HuH-7.5 (cell line): ENCODE measurements around the gene MEF2B.
A peak's percentile ranks its signal among the peaks of the same experiment; 100 is the strongest.
"Not testable (repeated sequence)": the region's sequence is repeated elsewhere in the genome, so short reads cannot be mapped to it uniquely, and the experiment has no call there.

Experiments
- DNase-seq: peaks from one replicate; pipeline ENCODE4 v3.0.0; 2011; ENCODE audit warnings: low spot score

MEF2B gene

DNA sequence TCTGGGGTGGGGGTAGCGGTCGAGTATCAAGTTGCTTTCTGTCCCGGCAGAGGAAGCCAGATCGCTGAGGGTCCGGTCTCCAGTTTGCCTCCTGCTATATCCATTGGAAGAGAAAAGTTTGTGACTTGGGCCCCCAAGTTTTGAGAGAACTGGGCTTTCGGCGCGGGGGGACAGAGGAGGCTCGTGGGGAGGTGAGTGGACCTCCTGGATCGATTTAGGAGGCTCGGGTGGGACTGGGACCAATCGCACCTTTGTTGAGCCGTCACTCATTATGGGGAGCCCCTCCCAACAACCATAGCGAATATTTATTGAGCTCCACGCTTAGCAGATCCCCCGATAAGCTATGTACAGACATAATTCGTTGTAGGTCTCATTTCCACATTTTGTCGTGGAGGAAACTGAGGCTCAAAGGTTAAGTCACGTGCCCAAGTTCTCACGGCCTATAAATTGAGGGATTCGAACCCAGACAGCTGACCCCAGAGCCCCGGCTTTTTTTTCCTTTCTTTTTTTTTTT, 22.9 kb upstream of the MEF2B start:
- DNase-seq: no peak

DNA sequence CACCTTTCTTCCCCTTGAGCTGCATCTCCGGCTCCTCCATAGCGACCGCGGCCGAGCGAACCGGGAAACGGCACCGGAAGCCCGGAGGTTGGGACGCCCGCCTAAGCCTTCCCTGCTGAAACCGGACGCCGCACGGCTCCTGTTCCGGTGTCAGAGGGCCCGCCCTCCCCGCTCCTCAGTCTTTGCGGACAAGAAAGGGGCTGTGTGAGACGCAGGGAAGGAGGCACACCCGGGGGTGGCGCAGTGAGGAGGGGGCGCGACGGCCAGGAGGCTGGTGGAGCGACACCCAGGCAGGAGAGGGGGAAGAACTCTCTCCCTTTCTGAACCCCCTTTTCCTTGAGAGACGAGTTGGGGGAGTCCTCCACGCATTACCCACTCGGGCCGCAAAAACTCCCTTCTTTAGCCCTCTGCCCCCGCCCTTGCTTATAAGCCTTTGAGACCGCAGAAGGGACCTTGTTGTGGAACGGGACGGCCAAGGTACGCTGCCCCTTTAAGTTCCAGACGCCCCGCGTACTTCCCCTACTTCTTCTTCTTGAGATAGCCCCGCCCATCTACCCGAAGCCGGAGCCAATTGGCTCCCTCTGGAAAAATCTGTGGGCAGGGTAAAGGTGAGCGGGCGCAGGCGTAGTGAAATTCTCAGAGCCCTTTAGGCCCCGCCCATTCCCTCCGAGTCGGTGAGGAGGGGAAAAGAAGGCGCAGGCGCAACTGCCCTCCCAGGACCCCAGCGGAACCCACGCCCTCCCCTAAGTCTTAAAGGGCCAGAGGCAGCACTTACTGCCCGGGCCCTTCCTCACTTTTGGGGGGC, 22.2 kb upstream of the MEF2B start, which contains the start of the genes BORCS8 and RFXANK:
Gene BORCS8, minus strand, starts transcription at position 75 of the 805 bp plus-strand sequence. Its CDS starts 35 bp downstream, at position 40.
Gene RFXANK, plus strand, starts transcription at position 181 of the 805 bp plus-strand sequence. CDS start 1,689 bp downstream, outside the sequence.
- DNase-seq: peak; percentile 99

DNA sequence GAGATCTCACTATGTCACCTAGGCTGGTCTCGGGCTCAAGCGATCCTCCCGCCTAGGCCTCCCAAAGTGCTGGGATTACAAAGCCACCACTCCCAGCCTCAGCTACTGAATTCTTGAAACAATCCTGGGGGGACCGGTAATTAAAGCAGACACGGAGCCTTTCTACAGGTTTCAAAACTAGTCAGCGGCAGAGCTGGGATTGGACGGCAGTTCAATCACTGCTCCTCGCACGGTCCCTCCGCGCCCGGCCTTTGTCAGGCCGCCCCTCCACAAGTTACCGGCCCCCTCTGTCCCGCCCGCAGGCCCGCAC, 21.7 kb upstream of the MEF2B start:
- DNase-seq: no peak

DNA sequence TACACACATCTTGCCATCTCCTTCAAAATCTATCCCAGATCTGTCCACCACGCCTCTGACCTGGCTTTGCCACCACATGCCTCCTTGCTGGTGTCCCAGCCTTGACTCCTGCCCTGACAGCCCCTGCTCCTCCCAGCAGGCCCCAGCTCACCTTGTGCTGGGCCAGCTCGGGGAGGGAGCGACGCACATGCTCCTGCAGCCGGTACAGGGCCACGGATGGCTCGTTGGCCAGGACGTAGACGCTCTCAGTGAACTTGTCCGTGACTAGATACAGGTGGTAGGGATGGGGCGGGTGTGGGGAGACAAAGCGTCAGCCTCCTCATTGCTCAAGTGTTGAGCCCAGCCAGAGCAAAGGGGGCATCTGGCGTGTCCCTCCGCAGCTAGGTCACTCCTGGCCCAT, 16.7 kb upstream of the MEF2B start:
- DNase-seq: no peak

DNA sequence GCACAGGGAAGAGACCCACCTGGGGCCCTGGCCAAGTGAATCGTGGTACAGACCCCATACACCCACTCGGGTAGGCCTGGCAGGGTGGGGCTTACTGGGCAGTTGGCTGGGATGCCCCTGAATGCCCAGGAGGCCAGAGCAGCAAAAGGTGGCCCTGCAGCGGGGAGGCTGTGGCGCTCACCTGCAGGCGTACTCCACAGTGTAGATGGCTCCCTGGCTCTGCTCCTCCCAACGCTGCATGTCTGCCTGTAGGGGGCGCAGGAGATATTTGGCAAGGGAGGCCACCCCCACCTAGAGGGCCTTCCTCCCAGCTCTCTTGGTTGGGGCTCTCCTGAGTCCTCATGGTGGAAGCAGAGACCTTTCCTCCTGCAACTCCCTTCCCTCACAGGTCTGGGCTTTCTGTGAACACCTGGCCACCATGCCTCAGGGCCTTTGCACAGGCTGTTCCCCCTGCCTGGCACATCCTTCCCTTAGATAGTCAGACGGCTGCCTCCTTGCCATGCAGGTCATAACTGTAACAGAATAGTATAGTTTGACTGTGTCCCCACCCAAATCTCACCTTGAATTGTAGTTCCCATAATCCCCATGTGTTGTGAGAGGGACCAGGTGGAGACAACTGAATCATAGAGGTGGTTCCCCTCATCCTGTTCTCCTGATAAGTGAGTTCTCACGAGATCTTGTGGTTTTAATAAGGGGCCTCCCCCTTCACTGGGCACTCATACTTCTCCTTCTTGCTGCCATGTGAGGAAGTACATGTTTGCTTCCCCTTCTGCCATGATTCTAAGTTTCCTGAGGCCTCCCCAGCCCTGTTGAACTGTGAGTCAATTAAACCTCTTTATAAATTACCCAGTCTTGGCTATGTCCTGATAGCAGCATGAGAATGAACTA, 16.0 kb upstream of the MEF2B start:
- DNase-seq: peak; percentile 87

DNA sequence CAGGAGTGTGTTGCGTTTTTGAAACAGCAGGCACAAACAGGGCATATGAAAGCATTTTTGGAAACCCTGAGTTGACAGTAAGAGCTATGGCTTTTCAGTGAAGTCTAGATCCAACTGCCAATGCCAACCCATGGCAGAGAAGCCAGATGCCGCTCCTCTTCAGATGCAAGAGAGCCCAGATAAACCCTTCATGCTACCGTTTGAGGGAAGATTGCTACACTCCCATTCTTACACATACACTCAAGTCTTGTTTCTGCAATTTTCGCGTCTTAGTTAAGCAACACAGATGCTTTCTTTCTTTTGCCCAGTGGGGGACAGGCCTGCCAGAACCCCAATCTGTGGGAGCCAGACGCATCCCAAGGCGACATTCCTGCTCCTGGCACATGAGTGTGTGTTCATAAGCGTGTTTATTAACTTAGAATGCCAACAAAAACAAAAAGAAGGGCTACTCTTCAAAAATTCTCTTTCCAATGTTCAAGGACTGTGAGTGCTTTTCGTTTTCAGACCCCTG, 11.5 kb upstream of the MEF2B start:
- no peak for DNase-seq

DNA sequence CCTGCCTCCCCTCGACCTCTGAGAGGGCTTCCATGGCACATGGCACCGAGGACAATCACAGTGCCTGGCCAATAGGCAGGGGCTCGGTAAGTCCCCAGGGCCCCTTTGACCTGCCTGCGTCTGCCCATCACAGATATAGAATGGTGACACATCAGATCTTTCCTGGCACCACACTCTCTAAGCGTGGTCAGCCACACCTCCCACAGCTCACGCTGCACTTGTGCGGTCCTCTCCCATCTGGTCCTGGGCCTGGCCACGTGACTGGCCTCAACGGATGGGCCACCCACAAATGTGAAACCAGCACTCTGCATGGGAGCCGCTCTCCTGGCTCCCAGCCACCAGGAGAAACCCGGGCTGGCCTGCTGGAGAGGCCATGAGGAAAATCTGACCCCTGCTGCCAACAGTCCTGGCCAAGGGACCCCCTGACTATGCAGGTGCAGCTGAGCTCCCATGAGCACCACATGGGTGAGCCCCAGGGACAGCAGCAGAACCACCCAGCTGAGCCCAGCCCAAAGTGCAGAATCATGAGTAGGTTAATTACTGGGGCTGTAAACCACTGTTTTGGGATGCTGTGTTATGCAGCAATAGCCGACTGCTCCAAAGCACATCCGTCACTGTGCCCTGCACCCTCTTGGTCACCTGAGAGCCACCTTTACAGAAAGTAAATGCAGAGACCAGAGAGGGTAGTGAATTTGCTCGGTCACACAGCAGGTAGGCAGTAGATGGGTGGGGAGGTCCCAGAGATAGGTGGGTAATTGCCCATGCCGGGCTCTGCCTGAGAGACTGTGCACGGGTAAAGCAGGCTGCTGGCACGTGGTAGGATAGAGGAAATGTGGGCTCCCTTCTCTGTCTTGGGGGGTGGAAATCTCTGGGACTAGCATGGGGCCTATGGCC, 9.7 kb upstream of the MEF2B start:
- no peak for DNase-seq

DNA sequence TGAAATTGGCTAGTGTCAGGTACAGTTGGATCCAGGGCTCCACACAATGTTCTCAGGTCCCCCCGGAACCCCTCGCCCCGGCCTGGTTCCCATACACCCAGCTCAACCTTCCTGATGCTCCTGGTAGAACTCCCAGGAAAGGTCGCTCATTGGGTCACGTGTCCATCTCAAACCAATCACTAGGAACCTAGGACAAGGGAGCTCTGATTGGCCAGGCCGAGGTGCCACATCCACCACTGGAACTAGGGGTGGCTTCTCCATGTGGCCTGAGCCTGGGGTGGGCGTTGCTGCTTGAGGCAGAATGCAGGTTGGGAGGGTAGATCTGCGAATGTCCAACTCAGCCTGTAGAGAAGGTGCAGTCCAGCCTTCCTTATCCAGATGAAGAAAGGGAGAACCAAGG, 6.9 kb upstream of the MEF2B start:
- no peak for DNase-seq

DNA sequence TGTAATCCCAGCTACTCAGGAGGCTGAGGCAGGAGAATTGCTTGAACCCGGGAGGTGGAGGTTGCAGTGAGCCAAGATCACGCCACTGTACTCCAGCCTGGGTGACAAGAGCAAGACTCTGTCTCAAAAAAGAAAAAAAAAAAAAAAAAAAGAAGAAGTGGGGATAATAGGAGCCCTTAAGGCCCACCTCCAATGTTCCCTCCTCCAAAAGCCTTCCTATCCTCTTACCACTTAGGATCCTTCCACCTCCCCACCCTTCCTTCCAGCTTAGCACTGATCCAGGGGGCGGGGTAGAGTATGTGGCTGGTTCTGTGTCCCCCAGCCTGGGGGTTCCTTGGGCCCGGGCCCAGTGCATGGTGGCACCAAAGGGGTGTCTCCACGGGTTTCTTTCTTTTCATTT, 3.2 kb upstream of the MEF2B start:
- not testable (repeated sequence) for DNase-seq

DNA sequence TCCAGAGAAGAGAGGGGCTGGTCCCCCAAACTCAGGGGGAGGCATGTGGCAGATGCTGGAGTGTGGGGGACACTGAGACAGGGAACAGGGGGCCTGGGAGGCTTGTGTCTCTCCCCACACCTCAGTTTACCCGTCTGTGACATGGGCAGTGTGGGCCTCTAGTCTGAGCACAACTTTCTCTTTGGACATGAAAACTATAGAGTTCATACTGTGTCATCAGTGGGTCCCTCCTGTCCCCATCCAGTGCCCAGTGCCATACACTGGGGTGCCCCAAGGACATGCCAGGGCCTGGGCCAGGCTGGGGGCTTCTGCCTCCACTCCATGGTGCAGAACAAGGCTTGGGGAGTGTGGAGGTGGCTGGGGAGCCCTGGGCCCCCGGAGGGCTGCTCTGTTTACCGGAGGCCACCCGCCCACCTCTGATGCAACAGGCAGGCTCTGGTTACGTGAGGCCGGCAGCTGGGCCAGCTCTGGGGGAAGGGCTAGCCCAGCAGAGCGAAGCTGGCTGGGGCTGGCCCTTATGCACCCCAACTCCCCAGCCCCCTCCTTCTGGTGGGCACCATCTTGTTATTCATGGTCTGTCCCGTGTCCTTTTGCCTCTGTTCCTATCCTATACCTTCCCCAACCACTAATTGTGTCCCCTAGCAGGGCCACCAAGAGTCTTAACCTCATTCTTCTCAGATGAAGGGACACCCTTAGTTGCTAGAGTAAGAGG, 1.9 kb upstream of the MEF2B start:
- DNase-seq: peak; percentile 96

DNA sequence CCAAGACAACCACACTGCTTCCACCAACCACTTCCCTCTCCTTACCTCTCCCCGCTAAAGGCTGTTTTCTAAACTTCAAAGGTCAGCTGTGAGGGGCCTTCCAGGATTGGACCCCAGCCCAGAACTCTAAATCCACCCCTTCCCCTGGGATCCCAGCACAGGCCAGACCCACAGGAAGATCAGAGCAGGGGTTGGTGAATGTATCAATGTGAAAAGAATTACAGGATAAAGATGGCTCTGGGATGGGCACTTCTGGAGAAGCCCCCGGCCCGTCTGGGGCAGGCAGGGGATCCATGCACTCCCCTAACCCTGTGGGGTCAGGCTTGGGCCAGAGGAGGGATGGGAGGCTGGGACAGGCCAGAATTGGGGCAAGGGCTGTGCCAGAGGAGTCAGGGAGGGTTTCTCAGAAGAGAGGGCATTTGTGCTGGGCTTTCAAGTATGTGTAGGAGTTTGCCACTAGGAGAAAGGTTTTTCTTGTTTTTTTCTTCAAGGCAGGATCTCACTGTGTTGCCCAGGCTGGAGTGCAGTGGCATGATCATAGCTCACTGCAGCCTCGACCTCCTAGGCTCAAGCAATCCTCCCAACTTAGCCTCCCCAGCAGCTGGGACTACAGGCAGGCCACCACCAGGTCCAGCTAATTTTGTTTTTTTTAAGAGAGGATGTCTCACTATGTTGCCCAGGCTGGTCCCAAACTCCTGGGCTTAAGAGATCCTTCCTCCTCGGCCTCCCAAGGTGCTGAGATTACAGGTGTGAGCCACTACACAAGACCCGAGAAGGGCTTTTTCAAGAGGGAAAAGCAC, 1.0 kb upstream of the MEF2B start:
- DNase-seq: no peak

DNA sequence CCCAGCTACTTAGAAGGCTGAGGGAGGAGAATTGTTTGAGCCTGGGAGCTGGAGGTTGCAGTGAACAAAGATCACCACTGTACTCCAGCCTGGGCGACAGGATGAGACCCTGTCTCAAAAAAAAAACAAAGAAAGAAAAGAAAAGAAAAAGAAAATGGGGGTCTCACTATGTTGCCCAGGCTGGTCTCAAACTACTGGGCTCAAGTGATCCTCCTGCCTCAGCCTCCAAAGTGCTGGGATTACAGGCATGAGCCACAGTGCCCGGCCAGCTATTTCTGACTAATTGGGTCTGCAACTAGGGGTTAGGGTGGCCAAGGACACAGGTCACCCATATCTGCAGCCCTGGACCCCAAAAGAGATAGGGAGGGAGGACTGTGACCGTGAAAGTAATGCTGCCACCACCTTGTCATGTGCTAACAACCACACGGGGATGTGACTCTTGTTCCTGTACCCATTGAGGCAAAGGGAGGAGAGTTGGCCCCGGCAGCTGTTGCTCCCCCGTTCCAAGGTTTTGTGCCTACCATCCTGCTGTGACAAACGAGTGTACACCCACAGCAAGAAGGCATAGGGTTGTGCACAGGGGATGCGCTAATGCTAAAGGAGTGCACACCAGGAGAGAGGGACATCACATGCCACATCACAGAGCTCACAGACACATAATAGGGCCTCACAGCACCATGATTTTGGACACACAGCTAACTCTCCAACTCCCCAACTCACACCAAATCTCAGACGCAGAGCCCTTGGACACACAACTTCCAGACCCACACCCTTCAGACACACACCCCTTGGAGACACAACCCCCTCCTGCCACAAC, 619 bp downstream of the MEF2B start:
- DNase-seq: no peak

DNA sequence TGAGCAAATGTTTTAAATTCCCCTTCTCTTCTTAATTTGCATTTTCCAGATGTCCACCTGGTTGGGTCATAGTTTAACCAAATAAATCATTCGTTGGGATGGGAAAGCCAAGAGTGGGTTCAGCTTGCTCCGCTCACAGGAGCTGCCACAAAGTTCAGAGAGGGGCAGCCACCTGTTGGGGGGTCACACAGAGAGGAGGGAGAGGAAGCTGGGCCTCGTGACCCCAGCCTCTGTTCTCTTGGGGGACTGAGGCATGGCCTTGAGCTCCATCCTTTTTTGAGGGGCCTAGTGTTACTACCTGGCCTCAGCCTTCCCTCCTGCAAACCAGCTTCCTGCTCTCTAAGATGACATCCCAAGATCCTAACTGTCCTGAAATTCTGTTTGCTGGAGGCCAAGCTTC, 2.5 kb downstream of the MEF2B start:
- no peak for DNase-seq

DNA sequence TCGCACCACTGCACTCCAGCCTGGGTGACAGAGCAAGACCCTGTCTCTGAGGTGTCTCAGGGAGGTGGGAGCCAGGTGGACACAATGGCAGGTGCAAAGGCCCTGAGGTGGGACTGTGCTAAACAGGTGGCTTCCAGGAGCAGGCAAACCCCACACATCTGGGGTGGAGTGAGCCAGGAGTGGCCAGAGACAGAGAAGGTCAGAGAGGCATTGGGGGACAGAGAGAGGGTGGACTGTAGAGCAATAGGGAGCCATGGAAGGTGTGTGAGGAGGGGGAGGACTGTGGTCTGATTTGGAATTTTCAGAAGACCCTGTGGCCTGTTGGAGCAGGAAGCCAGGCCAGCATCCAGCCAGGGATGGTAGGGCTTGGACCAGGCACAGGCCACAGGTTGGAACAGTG, 4.7 kb downstream of the MEF2B start:
- DNase-seq: no peak

DNA sequence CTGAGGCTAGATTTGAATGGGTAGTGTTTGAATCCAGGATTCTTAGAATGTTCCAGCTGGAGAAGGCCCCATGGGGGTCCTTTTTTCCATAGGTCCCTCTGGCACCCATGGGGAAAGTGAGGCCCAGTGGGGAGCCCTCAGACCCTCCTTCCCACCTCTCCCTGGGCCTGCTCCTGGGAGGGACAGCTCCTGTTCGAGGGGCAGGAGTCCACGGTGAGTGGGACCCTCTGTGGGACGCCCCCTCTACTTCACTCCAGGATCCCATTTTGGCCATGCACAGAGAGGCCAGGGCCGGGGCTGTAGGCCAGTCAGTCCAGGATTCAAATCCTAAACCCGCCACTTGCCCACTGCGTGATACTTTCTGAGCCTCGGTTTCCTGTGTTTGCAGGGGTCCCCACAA, 7.6 kb downstream of the MEF2B start:
- DNase-seq: no peak

DNA sequence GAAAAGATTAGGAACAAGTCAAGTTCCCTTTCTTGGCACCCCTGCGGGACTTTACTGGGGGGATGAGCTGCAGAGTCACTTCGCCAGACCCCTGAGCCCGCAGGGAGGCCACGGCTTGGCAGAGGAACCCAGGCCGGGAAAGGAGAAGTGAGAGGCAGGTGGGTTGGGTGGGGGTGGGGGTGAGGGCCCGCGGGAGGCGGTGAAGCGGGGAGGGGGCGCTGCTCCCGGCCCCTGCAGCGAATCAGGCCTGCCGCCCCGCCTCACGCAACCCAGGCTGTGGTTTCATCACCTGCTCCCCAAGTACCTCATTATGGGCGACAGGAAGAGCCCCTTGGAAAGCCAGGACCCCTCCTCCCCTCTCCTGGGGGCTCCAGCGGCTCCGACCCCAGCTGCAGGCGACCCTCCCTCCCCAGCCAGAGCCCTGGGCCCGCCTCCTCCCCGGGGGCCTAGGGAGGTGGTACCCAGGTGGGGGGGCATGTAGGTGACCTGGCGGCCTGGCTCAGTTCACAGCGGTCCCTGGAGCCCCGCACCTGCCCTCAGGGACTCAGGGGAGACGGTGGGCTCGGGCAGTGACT, 9.5 kb downstream of the MEF2B start:
- DNase-seq: no peak

DNA sequence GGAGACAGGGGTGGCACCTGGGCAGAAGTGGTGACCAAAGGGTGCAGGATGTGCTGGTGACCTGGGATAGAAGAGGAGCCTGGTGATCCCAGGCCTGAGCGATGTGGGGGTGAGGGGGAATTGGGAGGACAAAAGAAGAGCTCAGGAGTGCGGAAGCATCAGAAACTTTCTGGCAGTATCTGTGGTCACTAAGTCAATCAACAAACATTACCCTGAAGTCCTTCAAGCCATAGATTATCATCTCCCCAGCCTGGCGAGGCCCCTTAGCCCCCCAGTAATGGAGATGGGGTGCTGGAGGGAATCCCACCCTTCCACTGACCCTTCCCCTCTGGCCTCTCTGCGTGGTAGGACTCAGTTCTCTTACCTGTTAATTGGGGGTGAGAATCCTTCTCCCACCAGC, 10.5 kb downstream of the MEF2B start:
- no peak for DNase-seq

DNA sequence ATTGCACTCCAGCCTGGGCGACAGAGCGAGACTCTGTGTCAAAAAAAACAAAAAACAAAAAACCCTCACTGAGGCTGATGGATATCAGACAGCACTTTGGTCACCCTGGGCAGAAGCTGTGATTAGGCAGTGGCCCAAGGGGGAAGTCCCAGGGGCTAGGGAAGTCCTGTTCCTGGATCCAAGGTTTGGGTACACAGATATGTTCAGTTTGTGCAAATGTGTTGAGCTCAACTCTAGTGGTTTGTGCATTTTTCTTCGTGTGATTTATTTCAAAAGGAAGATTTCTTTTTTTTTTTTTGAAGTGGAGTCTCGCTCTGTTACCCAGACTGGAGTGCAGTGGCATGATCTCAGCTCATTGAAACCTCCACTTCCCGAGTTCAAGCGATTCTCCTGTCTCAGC, 12.3 kb downstream of the MEF2B start:
- DNase-seq: no peak
